B cell (primary cell): ENCODE results near the gene SYT17. TPM values are rescaled to one million over a fixed set of nuclear protein-coding genes. Genes with fewer than 3 reads are reported as not detected.

Experiments
- ATAC-seq: fragments of 200-7000 bp; cut with Tn5 transposase; one replicate; pipeline ENCODE4 v1.10.0; 2021; ENCODE audit warnings: low read depth, mild to moderate bottlenecking, moderate number of reproducible peaks, moderate library complexity
- CTCF ChIA-PET: fragments of 350-600 bp; sonication (Branson Sonifier 250); formaldehyde crosslinking; loops from one replicate; lab custom pipeline; 2021; ENCODE audit warnings: antibody characterized with exemption, inconsistent platforms; lab: Charles Lee
- POLR2A ChIA-PET: fragments of 350-600 bp; sonication (Branson Sonifier 250); formaldehyde crosslinking; loops from one replicate; lab custom pipeline; 2021; ENCODE audit warnings: antibody characterized with exemption; lab: Charles Lee
- DNase-seq: peaks from one replicate; pipeline ENCODE4 v3.0.0; 2013
- H2AFZ ChIP-seq: 2 replicates; pipeline ENCODE4 v1.6.1; 2012; ENCODE audit warnings: mild to moderate bottlenecking, low read depth, low read length; ENCODE audit not compliant: insufficient read depth, poor library complexity, severe bottlenecking
- H3K27ac ChIP-seq, 2 donors: 1 replicate in 1 of 2; 2 replicates in 1 of 2; pipeline ENCODE4 v1.5.1; 2012 to 2013; ENCODE audit warnings: low read length in 2 of 2, mild to moderate bottlenecking in 2 of 2, moderate library complexity in 1 of 2
- H3K27me3 ChIP-seq, 4 experiments: fragments of 200-600 bp in 1 of 4; sonication (generic) in 1 of 4; replicated peaks in 1 of 4; 1 replicate in 2 of 4; 2 replicates in 2 of 4; pipeline versions ENCODE4 v1.6.1 to v1.7.0; 2013 to 2016; ENCODE audit warnings: low read length in 3 of 4, mild to moderate bottlenecking in 2 of 4, mixed read lengths in 1 of 4, moderate library complexity in 1 of 4; ENCODE audit not compliant: insufficient read depth in 4 of 4, control insufficient read depth in 3 of 4; ENCODE audit errors: control extremely low read depth in 1 of 4
- H3K36me3 ChIP-seq, 2 experiments: replicated peaks in 1 of 2; 1 replicate in 1 of 2; 2 replicates in 1 of 2; pipeline versions ENCODE4 v1.6.1 to v1.7.1; 2013; ENCODE audit warnings: low read length in 1 of 2; ENCODE audit not compliant: insufficient read depth in 2 of 2, control insufficient read depth in 1 of 2; ENCODE audit errors: control extremely low read depth in 1 of 2, extremely low read depth in 1 of 2
- H3K4me1 ChIP-seq, 2 donors: fragments of 200-600 bp in 1 of 2; sonication (generic) in 1 of 2; 1 replicate in 1 of 2; 2 replicates in 1 of 2; pipeline versions ENCODE4 v1.5.1 to v1.6.1; 2013 to 2017; ENCODE audit warnings: low read length in 2 of 2; ENCODE audit not compliant: control insufficient read depth in 2 of 2, insufficient read depth in 2 of 2
- H3K4me2 ChIP-seq: replicated peaks from 2 replicates; pipeline ENCODE3; 2012; ENCODE audit warnings: mild to moderate bottlenecking, low read depth, low read length; ENCODE audit not compliant: poor library complexity, severe bottlenecking
- H3K4me3 ChIP-seq, 5 experiments: fragments of 200-600 bp in 1 of 5; sonication (generic) in 1 of 5; 1 replicate in 3 of 5; 2 replicates in 2 of 5; pipeline versions ENCODE4 v1.5.1 to v1.7.0; 2011 to 2016; ENCODE audit warnings: low read length in 4 of 5, mild to moderate bottlenecking in 4 of 5, low read depth in 2 of 5, control low read depth in 1 of 5, moderate library complexity in 1 of 5; ENCODE audit not compliant: insufficient read depth in 1 of 5; ENCODE audit errors: control extremely low read depth in 1 of 5, extremely low read depth in 1 of 5
- H3K79me2 ChIP-seq: fragments of 200-600 bp; sonication (generic); one replicate; pipeline ENCODE4 v1.6.0; 2016; ENCODE audit warnings: low read length; ENCODE audit not compliant: control insufficient read depth, insufficient read depth
- H3K9ac ChIP-seq: fragments of 200-600 bp; sonication (generic); 2 replicates; pipeline ENCODE4 v1.6.1; 2017; ENCODE audit warnings: mild to moderate bottlenecking, low read length, moderate library complexity
- H3K9me3 ChIP-seq, 3 donors: one replicate each; pipeline versions ENCODE4 v1.6.1 to v1.7.1; 2013; ENCODE audit warnings: low read length in 2 of 3; ENCODE audit not compliant: control insufficient read depth in 2 of 3, insufficient read depth in 1 of 3; ENCODE audit errors: control extremely low read depth in 1 of 3
- H4K20me1 ChIP-seq: 2 replicates; pipeline ENCODE4 v1.6.0; 2012; ENCODE audit warnings: mild to moderate bottlenecking, low read length; ENCODE audit not compliant: insufficient read depth, control insufficient read depth, poor library complexity, severe bottlenecking
- H3K27ac Mint-ChIP-seq: one replicate; pipeline ENCODE4 v1.8.0; 2021; ENCODE audit warnings: mixed read lengths
- H3K27me3 Mint-ChIP-seq: one replicate; pipeline ENCODE4 v1.8.0; 2021; ENCODE audit warnings: mixed read lengths
- H3K4me1 Mint-ChIP-seq: one replicate; pipeline ENCODE4 v1.8.0; 2021; ENCODE audit warnings: mixed read lengths
- H3K4me3 Mint-ChIP-seq: one replicate; pipeline ENCODE4 v1.8.0; 2021; ENCODE audit warnings: mixed read lengths
- H3K9me3 Mint-ChIP-seq: one replicate; pipeline ENCODE4 v1.8.0; 2022; ENCODE audit warnings: mixed read lengths; ENCODE audit not compliant: insufficient read depth
- CTCF ChIP-seq: fragments of 200-600 bp; IDR thresholded peaks from one replicate; pipeline ENCODE4 v1.8.0; 2022; ENCODE audit warnings: antibody characterized with exemption, mild to moderate bottlenecking
- EZH2 ChIP-seq: IDR thresholded peaks from 2 replicates; pipeline ENCODE4 v1.6.1; 2012; ENCODE audit warnings: borderline replicate concordance, low read depth, mild to moderate bottlenecking, moderate library complexity, low read length; ENCODE audit not compliant: insufficient read depth, poor library complexity, severe bottlenecking
- WGBS: methylation state at CpG from one replicate; pipeline ENCODE4 v1.1.5; 2013; ENCODE audit warnings: missing lambda C conversion rate; ENCODE audit not compliant: insufficient coverage; 5-methylcytosine and 5-hydroxymethylcytosine counted together
- intact Hi-C: fragments of 100-400 bp; cut with micrococcal nuclease; formaldehyde crosslinking; loops from one replicate; pipeline ENCODE4 v1.10.0; 2022
- polyA plus RNA-seq: library from polyadenylated mRNA; depleted of rRNA; stranded (reverse); fragments of >200 nt; gene quantifications from 2 replicates; pipeline ENCODE4 v1.2.3, GENCODE V29; 2012
- total RNA-seq, 2 donors: library from RNA; stranded (reverse); fragments of 120-200 nt in 1 of 2; gene quantifications; 1 replicate in 1 of 2; 2 replicates in 1 of 2; pipeline versions ENCODE4 v1.2.3 to v1.2.4, GENCODE V29; 2013 to 2022

SYT17 gene
- total and polyA plus RNA-seq, 2 donors (not counting 1 experiment from before 2014, with no cell fraction given): 24.9 to 27.7 TPM

DNA sequence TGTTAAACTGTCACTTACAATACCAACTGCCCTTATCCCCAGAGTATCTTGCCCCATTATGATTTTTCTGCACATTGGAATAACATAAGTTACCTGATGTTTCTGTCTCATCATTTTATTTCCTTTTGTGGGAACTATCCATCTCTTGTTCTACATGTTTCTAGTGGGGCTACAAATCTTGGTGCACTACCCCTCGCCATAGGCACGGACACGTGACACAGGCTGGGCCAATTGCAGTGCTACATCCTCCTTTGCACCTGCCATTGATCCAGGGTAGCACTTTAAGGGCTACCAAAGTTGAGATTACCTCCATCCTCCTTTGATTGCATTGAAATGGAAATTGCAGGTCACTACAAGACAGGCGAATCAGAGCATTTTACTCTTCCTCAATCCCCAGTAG, 14.2 kb upstream of the SYT17 start:
- Histone ChIP-seq H3K4me1 (no peaks in the 10 kb centered on the region), H3K4me3 (no peak overlapping the region), H3K36me3 (no peaks in the 10 kb centered on the region), H3K9me3 (peaks cover 0 to 9% (median 7%) of the 10 kb centered on the region in 3 donors), H2AFZ (peak overlapping the region; percentile 16), H3K27me3 (peaks cover 0 to 3% (median 0%) of the 10 kb centered on the region in 4 experiments), H3K27ac (no peak overlapping the region), H3K4me2 (no peak overlapping the region), H3K9ac (no peak overlapping the region), H3K79me2 (no peaks in the 10 kb centered on the region), H4K20me1 (no peaks in the 10 kb centered on the region)
- H3K4me1 Mint-ChIP-seq: no peaks in the 10 kb centered on the region
- intact Hi-C loops: no loop called here
- ChIA-PET CTCF (no interaction called here), POLR2A (no interaction called here)
- H3K27ac Mint-ChIP-seq: no peak overlapping the region
- H3K9me3 Mint-ChIP-seq: peaks cover 9% of the 10 kb centered on the region
- TF ChIP-seq EZH2 (no peak), CTCF (no peak)
- H3K4me3 Mint-ChIP-seq: no peak overlapping the region
- H3K27me3 Mint-ChIP-seq: peaks cover 13% of the 10 kb centered on the region
- DNase-seq (no peak), ATAC-seq (no peak)
- 94% methylated on average over 3 of the region's 4 CpGs for WGBS

DNA sequence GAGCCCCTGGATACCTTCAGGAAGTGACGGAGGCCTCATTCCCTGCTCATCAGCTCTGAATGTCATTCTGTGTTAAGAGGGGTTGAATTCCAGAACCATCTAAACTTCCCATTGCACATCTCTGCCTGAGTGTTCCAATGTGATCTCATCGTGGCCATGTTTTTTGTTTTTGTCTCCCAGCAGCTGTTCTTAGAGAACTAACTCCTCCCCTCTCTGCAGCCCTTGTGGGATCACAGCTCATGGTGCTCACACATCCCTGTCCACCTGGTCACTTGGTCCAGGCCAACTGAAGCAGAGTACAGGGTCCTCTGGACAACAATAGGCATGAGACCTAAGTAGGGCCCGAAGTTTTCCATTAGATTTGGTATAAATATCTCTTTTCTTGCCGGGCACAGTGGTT, 6.0 kb upstream of the SYT17 start:
- Histone ChIP-seq H3K36me3 (no peaks in the 10 kb centered on the region), H4K20me1 (no peaks in the 10 kb centered on the region), H3K9me3 (peaks cover 0 to 5% (median 0%) of the 10 kb centered on the region in 3 donors), H3K27me3 (peaks cover 0 to 10% (median 0%) of the 10 kb centered on the region in 4 experiments), H2AFZ (no peak overlapping the region), H3K9ac (no peak overlapping the region), H3K79me2 (no peaks in the 10 kb centered on the region), H3K4me2 (no peak overlapping the region), H3K4me3 (no peak overlapping the region), H3K27ac (no peak overlapping the region), H3K4me1 (no peaks in the 10 kb centered on the region)
- intact Hi-C loops: no loop called here
- Mint-ChIP-seq H3K4me1 (no peaks in the 10 kb centered on the region), H3K27ac (no peak overlapping the region), H3K27me3 (no peaks in the 10 kb centered on the region), H3K4me3 (no peak overlapping the region), H3K9me3 (peaks cover 5% of the 10 kb centered on the region)
- ChIA-PET CTCF (interaction anchor here (0.7 kb wide), 1 partner anchor 707 kb away, joined by 3 read pairs; no protein-coding TSS in a partner anchor), POLR2A (no interaction called here)
- TF ChIP-seq EZH2 (no peak), CTCF (no peak)
- ATAC-seq (no peak), DNase-seq (no peak)
- WGBS: 79% methylated on average over 4 of the region's 4 CpGs
